SK-N-SH treated with all-trans-retinoic acid at 6 μM for 48 hours (cell line): ENCODE data around the gene SIRPA.

ENCODE experiments used
- ATAC-seq: fragments of 200-7000 bp; cut with Tn5 transposase; 3 replicates; pipeline ENCODE4 v1.9.1; 2020; ENCODE audit warnings: mild to moderate bottlenecking, moderate library complexity
- ARNTL ChIP-seq: fragments of 450-650 bp; formaldehyde crosslinking; IDR thresholded peaks from 2 replicates; pipeline ENCODE4 v1.5.0; 2020; ENCODE audit warnings: low read depth, mild to moderate bottlenecking, moderate library complexity, borderline replicate concordance
- BACH2 ChIP-seq: fragments of 250-450 bp; sonication (Bioruptor Pico); IDR thresholded peaks from 2 replicates; pipeline ENCODE4 v1.9.0; 2021; ENCODE audit warnings: mild to moderate bottlenecking, borderline replicate concordance
- CREB5 ChIP-seq: fragments of 250-450 bp; sonication (Bioruptor Pico); IDR thresholded peaks from 2 replicates; pipeline ENCODE4 v1.5.1; 2020; ENCODE audit warnings: low read depth, mild to moderate bottlenecking, moderate library complexity
- CSDC2 ChIP-seq: fragments of 250-450 bp; sonication (Bioruptor Pico); IDR thresholded peaks from 2 replicates; pipeline ENCODE4 v1.5.0; 2020; ENCODE audit warnings: mild to moderate bottlenecking, moderate library complexity
- CSRNP3 ChIP-seq: fragments of 250-450 bp; sonication (Bioruptor Pico); IDR thresholded peaks from 2 replicates; pipeline ENCODE4 v1.5.1; 2021; ENCODE audit warnings: mild to moderate bottlenecking, moderate library complexity
- ESRRG ChIP-seq: fragments of 250-450 bp; sonication (Bioruptor Pico); IDR thresholded peaks from 2 replicates; pipeline ENCODE4 v1.6.1; 2021; ENCODE audit warnings: mild to moderate bottlenecking
- ISL1 ChIP-seq: fragments of 250-450 bp; sonication (Bioruptor Pico); IDR thresholded peaks from 2 replicates; pipeline ENCODE4 v2.1.2; 2022; ENCODE audit warnings: mild to moderate bottlenecking, moderate library complexity
- OSR1 ChIP-seq: fragments of 250-450 bp; sonication (Bioruptor Pico); IDR thresholded peaks from 2 replicates; pipeline ENCODE4 v1.8.0; 2022; ENCODE audit warnings: moderate library complexity, mild to moderate bottlenecking, inconsistent platforms
- PATZ1 ChIP-seq: fragments of 250-450 bp; sonication (Bioruptor Pico); IDR thresholded peaks from 2 replicates; pipeline ENCODE4 v1.8.0; 2020; ENCODE audit warnings: mild to moderate bottlenecking, moderate library complexity, borderline replicate concordance
- POU6F1 ChIP-seq: fragments of 250-450 bp; sonication (Bioruptor Pico); IDR thresholded peaks from 2 replicates; pipeline ENCODE4 v1.8.0; 2021; ENCODE audit warnings: low read depth, mild to moderate bottlenecking, moderate library complexity, borderline replicate concordance
- PPARA ChIP-seq: fragments of 250-450 bp; sonication (Bioruptor Pico); IDR thresholded peaks from 2 replicates; pipeline ENCODE4 v1.5.0; 2020; ENCODE audit warnings: mild to moderate bottlenecking, borderline replicate concordance
- RARB ChIP-seq: fragments of 250-450 bp; sonication (Bioruptor Pico); IDR thresholded peaks from 2 replicates; pipeline ENCODE4 v1.8.0; 2021; ENCODE audit warnings: mild to moderate bottlenecking, moderate library complexity
- SNAI2 ChIP-seq: fragments of 250-450 bp; sonication (Bioruptor Pico); IDR thresholded peaks from 2 replicates; pipeline ENCODE4 v1.5.0; 2020; ENCODE audit warnings: mild to moderate bottlenecking, moderate library complexity
- TCF4 ChIP-seq: fragments of 250-450 bp; sonication (Bioruptor Pico); IDR thresholded peaks from 2 replicates; pipeline ENCODE4 v1.8.0; 2021; ENCODE audit warnings: mild to moderate bottlenecking, moderate library complexity, borderline replicate concordance
- TOX ChIP-seq: fragments of 250-450 bp; sonication (Bioruptor Pico); IDR thresholded peaks from 2 replicates; pipeline ENCODE4 v1.8.0; 2021; ENCODE audit warnings: mild to moderate bottlenecking, moderate library complexity, borderline replicate concordance
- TSHZ2 ChIP-seq: fragments of 250-450 bp; sonication (Bioruptor Pico); IDR thresholded peaks from 2 replicates; pipeline ENCODE4 v1.5.0; 2020; ENCODE audit warnings: mild to moderate bottlenecking, moderate library complexity
- ZC3H10 ChIP-seq: fragments of 250-450 bp; sonication (Bioruptor Pico); IDR thresholded peaks from 2 replicates; pipeline ENCODE4 v1.5.1; 2021; ENCODE audit warnings: mild to moderate bottlenecking, moderate library complexity
- ZFP3 ChIP-seq: fragments of 250-450 bp; sonication (Bioruptor Pico); IDR thresholded peaks from 2 replicates; pipeline ENCODE4 v1.5.0; 2020; ENCODE audit warnings: mild to moderate bottlenecking, moderate library complexity
- ZFP30 ChIP-seq: fragments of 450-650 bp; formaldehyde crosslinking; IDR thresholded peaks from 2 replicates; pipeline ENCODE4 v1.5.0; 2022; ENCODE audit warnings: mild to moderate bottlenecking, moderate library complexity
- ZNF565 ChIP-seq: fragments of 450-650 bp; formaldehyde crosslinking; conservative IDR thresholded peaks from 2 replicates; pipeline ENCODE4 v1.5.0; 2020; ENCODE audit warnings: low read depth, mild to moderate bottlenecking, moderate library complexity
- ZNF70 ChIP-seq: fragments of 450-650 bp; formaldehyde crosslinking; IDR thresholded peaks from 2 replicates; pipeline ENCODE4 v1.5.0; 2020; ENCODE audit warnings: mild to moderate bottlenecking, moderate library complexity
- ZNF8 ChIP-seq: fragments of 450-650 bp; formaldehyde crosslinking; IDR thresholded peaks from 2 replicates; pipeline ENCODE4 v1.5.0; 2020; ENCODE audit warnings: mild to moderate bottlenecking, moderate library complexity

The SIRPA gene

GRCh38 chr20:1905693-1906092 is 10.5 kb downstream of the SIRPA start:
- ATAC-seq = no peak
- TF ChIP-seq ZC3H10 (CRISPR knock-in tag) (no peak), BACH2 (CRISPR knock-in tag) (no peak), ZFP3 (CRISPR knock-in tag) (no peak), PPARA (CRISPR knock-in tag) (no peak), SNAI2 (CRISPR knock-in tag) (no peak), CSDC2 (CRISPR knock-in tag) (no peak), ZNF70 (CRISPR knock-in tag) (no peak), ZNF565 (no peak), CREB5 (CRISPR knock-in tag) (no peak), ZNF8 (CRISPR knock-in tag) (no peak), TCF4 (CRISPR knock-in tag) (no peak), ISL1 (CRISPR knock-in tag) (no peak), RARB (CRISPR knock-in tag) (no peak), POU6F1 (CRISPR knock-in tag) (no peak), ESRRG (CRISPR knock-in tag) (no peak), CSRNP3 (CRISPR knock-in tag) (no peak), OSR1 (CRISPR knock-in tag) (no peak)

- ATAC-seq = no peak
- no peak for TF ChIP-seq SNAI2 (CRISPR knock-in tag)
- TF ChIP-seq ARNTL (CRISPR knock-in tag) = no peak
- no peak for TF ChIP-seq PPARA (CRISPR knock-in tag)
- no peak for TF ChIP-seq ZFP30 (CRISPR knock-in tag)
- TF ChIP-seq CSDC2 (CRISPR knock-in tag) = no peak
These were observed 11.3 kb downstream of the SIRPA start for GRCh38 chr20:1906361-1907051.

- ATAC-seq = peak; percentile 50
- TF ChIP-seq ESRRG (CRISPR knock-in tag) = no peak
- TF ChIP-seq TCF4 (CRISPR knock-in tag) = no peak
- no peak for TF ChIP-seq ZNF8 (CRISPR knock-in tag)
- TF ChIP-seq PATZ1 (CRISPR knock-in tag) = no peak
- TF ChIP-seq PPARA (CRISPR knock-in tag) = no peak
- no peak for TF ChIP-seq ZNF565
- TF ChIP-seq ZFP3 (CRISPR knock-in tag) = no peak
- TF ChIP-seq ARNTL (CRISPR knock-in tag) = no peak
- TF ChIP-seq BACH2 (CRISPR knock-in tag) = no peak
- no peak for TF ChIP-seq ZC3H10 (CRISPR knock-in tag)
- TF ChIP-seq POU6F1 (CRISPR knock-in tag) = no peak
- no peak for TF ChIP-seq OSR1 (CRISPR knock-in tag)
- TF ChIP-seq CREB5 (CRISPR knock-in tag) = no peak
- no peak for TF ChIP-seq SNAI2 (CRISPR knock-in tag)
- TF ChIP-seq TSHZ2 (CRISPR knock-in tag) = no peak
- TF ChIP-seq ZFP30 (CRISPR knock-in tag) = no peak
- TF ChIP-seq ZNF70 (CRISPR knock-in tag) = no peak
- TF ChIP-seq CSDC2 (CRISPR knock-in tag) = no peak
- TF ChIP-seq TOX (CRISPR knock-in tag) = no peak
- no peak for TF ChIP-seq RARB (CRISPR knock-in tag)
These were observed 12.4 kb downstream of the SIRPA start for GRCh38 chr20:1907586-1907985.
